ENCODE data around the gene TCHP. TPM values are rescaled to one million over a fixed set of nuclear protein-coding genes. Genes with fewer than 3 reads are reported as not detected.

TCHP gene
- total and polyA plus RNA-seq, 2 of the 13 experiments (the other 11 are each of a cell fraction or from before 2014, with no cell fraction given): 6.7 to 12.2 TPM

GRCh38 chr12:109861689-109862314 lies 38.3 kb upstream of the TCHP start (continued):
- 0 out of 2 replicates have a peak, but pooled peaks have one; percentile 36 for TF ChIP-seq ZNF34 (CRISPR knock-in tag; IDR thresholded peaks at IDR 0.05; ENCODE audit: borderline replicate concordance)
- peak; percentile 57; the same call in 1 of the 2 replicates for TF ChIP-seq ZMYM3 (CRISPR knock-in tag; IDR thresholded peaks at IDR 0.05)
- TF ChIP-seq NONO (IDR thresholded peaks at IDR 0.05): no peak
- TF ChIP-seq NONO (CRISPR knock-in tag; conservative IDR thresholded peaks at IDR 0.05): no peak
- TF ChIP-seq EEA1 (CRISPR knock-in tag; IDR thresholded peaks at IDR 0.05; ENCODE audit: borderline replicate concordance): no peak
- TF ChIP-seq SOX13 (IDR thresholded peaks at IDR 0.05): no peak
- peak in 1 of 2 experiments; percentile 62; a peak in 1 of 4 replicates for TF ChIP-seq SOX13 (CRISPR knock-in tag; conservative IDR thresholded peaks at IDR 0.05 in 1 of 2, IDR thresholded peaks at IDR 0.05 in 1 of 2)
- no peak for TF ChIP-seq ARNT2 (CRISPR knock-in tag; IDR thresholded peaks at IDR 0.05; ENCODE audit: low read depth)
- TF ChIP-seq PBX3 (CRISPR knock-in tag; IDR thresholded peaks at IDR 0.05; ENCODE audit: borderline replicate concordance): no peak
- no peak for TF ChIP-seq ZNF24 (IDR thresholded peaks at IDR 0.05)
- TF ChIP-seq ZBTB42 (CRISPR knock-in tag; IDR thresholded peaks at IDR 0.05): no peak
- no peak for TF ChIP-seq ZNF878 (CRISPR knock-in tag; IDR thresholded peaks at IDR 0.05)
- TF ChIP-seq EHMT2 (IDR thresholded peaks at IDR 0.05; ENCODE audit: borderline replicate concordance, low read depth, low read length): no peak
- TF ChIP-seq ARID5B (CRISPR knock-in tag; IDR thresholded peaks at IDR 0.05): peak; percentile 83
- no peak for TF ChIP-seq ZNF362 (CRISPR knock-in tag; IDR thresholded peaks at IDR 0.05; ENCODE audit: borderline replicate concordance)
- TF ChIP-seq ZNF143 (CRISPR knock-in tag; IDR thresholded peaks at IDR 0.05): 0 out of 2 replicates have a peak, but pooled peaks have one; percentile 18
- TF ChIP-seq GLI4 (CRISPR knock-in tag; IDR thresholded peaks at IDR 0.05; ENCODE audit: borderline replicate concordance): no peak
- TF ChIP-seq NFE2L1 (CRISPR knock-in tag; IDR thresholded peaks at IDR 0.05; ENCODE audit: borderline replicate concordance): no peak
- TF ChIP-seq ZBTB34 (CRISPR knock-in tag; IDR thresholded peaks at IDR 0.05): no peak
- peak; percentile 42; the same call in 1 of the 2 replicates for TF ChIP-seq ZNF605 (CRISPR knock-in tag; IDR thresholded peaks at IDR 0.05)
- no peak for TF ChIP-seq ETV6 (CRISPR knock-in tag; conservative IDR thresholded peaks at IDR 0.05)
- TF ChIP-seq DNMT1 (CRISPR knock-in tag; IDR thresholded peaks at IDR 0.05): no peak
- TF ChIP-seq JUND (CRISPR knock-in tag; IDR thresholded peaks at IDR 0.05): 0 out of 2 replicates have a peak, but pooled peaks have one; percentile 56

Measured in HepG2 (cell line).